ENCODE results near the gene KLK10.

KLK10 gene, protein sequence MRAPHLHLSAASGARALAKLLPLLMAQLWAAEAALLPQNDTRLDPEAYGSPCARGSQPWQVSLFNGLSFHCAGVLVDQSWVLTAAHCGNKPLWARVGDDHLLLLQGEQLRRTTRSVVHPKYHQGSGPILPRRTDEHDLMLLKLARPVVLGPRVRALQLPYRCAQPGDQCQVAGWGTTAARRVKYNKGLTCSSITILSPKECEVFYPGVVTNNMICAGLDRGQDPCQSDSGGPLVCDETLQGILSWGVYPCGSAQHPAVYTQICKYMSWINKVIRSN

GRCh38 chr19:51019544-51019925 lies at the start of gene KLK10:
KLK10 (minus strand) TSS chr19:51019709; CDS start chr19:51019130, 579 bp downstream.
- no peak for DNase-seq (ENCODE audit: low read depth)

DNA sequence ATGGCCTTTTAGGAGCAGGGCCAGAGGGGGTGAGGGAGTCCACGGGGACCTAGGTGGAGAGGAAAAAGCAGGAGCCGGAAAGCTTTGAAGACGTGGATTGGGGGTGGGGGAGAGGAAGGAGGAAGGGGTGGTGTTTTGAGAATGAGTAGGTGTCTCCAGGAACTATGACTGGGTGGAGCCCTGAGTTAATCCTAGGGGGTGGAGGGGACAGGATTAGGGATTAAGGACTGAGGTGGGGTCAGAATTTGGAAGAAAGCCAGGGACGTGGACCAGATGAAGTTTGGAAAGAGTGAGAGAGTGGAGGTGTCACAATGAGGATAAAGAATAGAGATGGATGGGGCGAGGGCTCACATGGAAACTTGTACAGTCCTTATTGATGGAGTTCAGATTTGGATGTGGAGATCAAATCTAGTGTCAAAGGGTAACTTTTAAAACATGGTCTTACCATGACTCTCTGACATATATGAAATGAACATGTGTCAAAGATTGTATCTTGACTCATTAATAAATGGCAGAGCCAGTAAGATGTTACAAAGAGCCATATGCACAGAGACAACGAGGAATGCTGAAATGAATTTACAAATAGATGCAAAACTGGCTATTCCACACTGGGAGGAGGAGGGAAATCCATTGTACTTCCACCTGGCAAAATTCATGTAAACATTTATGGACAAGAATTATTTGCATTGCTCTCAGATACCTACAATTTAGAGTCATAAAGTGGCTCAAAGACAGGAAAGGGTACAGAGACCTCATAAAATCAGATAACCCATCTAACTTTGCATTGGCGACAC lies 47.1 kb upstream of the KLK10 start:
- no peak for DNase-seq (ENCODE audit: low read depth)

DNA sequence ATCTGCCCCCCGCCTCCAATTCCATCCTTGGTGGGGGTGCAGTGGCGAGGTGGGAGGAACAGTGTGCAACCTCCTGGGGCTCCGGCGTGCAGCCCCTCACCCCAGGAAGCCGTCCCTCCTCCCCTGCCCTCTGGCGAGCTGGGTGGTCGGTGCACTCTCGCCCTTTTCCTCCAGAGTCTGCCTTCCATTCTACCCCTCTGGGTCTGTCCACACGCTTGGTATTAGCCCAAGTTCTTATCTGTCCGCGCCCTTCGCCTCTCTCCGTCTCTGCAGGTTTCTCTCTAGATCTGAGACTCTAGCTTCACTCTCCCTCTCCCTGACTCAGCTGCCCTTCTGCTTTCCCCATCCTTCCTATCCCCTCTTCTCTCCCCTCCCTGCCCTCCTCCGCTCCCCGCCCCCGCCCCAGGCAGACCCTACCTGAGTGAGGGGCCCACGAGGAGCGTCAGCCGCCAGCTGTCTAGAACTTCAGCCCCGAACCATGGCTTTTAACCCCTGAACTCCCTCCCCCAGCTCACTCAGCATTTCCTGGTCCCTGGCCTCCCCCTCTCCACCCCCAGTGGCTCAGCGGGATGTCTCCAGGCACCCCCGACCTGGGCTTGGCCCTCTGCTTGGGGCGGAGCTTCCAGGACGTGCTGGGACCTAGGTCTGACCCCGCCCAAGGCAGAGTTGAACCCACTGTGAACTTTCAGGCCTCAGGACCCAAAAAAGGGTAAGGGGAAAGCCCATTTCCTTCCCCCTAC lies 45.9 kb upstream of the KLK10 start:
- no peak for DNase-seq (ENCODE audit: low read depth)

DNA sequence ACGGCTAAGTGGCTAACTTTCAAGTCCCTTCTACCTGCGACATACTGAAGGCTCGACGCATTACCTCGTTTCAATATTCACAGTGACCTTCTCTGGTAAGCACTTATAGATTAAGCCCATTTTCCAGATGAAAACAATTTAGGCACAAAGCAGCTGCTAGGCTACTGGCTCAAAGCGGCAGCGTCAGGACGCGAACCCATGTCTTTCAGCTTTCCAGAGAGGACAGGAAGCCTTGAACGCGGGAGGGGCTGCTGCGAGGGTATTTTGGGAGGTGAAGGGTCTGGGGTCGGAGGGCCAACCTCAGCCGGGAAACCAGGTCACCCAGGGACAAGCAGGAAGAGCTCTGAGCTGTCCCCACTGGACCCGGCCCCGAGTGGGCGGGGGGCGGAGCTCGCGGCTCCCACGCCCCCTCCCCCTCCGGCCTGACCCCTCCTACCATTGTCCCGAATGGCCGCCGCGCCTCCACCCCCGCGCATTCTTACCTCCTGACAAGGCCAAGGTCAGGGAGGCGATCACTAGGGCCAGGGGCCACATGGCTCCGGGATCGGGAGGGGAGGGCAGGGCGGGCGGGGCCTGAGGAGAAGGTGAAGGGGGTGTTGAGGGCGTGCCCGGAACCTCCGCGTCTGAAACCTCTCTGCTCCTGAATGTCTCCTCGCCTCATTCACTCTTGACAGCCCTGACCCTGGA lies 45.2 kb upstream of the KLK10 start, which contains the start of gene KLK13:
TSS of gene KLK13 (minus strand) at position 559 of the 687 bp plus-strand sequence. CDS start at position 534, 25 bp downstream.
- no peak for DNase-seq (ENCODE audit: low read depth)

GRCh38 chr19:51063664-51064063 lies 44.2 kb upstream of the KLK10 start:
- no peak for DNase-seq (ENCODE audit: low read depth)

GRCh38 chr19:51060973-51061372 lies 41.5 kb upstream of the KLK10 start:
- DNase-seq (ENCODE audit: low read depth), result no peak

DNA sequence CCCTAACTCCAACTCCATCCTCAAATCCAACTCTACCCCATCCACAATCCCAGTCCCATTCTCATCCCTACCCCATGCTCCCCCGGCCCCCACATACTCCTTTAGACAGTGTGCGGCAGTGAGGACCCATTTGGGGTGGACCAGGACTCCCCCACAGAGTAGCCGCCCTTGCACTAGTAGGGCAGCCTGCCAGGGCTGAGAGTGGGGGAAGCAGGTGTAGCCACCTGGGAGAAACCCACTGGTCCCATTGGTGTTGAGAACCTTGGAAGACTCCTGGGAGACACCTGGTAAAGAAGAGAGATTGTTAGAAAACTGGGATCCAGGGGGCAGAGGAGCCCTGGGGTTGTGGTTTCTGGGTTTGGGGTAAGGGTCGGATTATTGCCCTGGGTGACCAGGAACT lies 40.8 kb upstream of the KLK10 start:
- no peak for DNase-seq (ENCODE audit: low read depth)

GRCh38 chr19:51059715-51060114 lies 40.2 kb upstream of the KLK10 start:
- DNase-seq (ENCODE audit: low read depth), result no peak

- no peak for DNase-seq (ENCODE audit: low read depth)
These were observed 36.4 kb upstream of the KLK10 start for GRCh38 chr19:51055866-51056265.

DNA sequence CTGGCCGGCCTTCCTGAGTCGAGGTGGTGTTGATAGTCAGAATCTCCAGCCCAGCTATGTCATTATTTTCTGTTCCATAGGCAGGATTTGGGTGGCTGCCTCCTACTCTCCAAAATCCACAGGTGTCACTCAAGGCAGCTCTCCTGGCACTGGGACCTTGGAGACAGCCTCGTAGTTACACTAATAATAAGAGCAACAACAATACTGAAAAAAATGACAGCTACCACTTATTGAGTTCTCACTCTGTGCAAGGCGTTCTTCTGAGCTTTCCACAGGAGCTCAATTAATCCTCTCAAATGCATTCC lies 27.5 kb upstream of the KLK10 start:
- no peak for DNase-seq (ENCODE audit: low read depth)

GRCh38 chr19:51044327-51044726 lies 24.8 kb upstream of the KLK10 start:
- DNase-seq (ENCODE audit: low read depth), result no peak

GRCh38 chr19:51043497-51043896 lies 24.0 kb upstream of the KLK10 start:
- no peak for DNase-seq (ENCODE audit: low read depth)

- no peak for DNase-seq (ENCODE audit: low read depth)
These were observed 20.6 kb upstream of the KLK10 start for GRCh38 chr19:51040151-51040550.

DNA sequence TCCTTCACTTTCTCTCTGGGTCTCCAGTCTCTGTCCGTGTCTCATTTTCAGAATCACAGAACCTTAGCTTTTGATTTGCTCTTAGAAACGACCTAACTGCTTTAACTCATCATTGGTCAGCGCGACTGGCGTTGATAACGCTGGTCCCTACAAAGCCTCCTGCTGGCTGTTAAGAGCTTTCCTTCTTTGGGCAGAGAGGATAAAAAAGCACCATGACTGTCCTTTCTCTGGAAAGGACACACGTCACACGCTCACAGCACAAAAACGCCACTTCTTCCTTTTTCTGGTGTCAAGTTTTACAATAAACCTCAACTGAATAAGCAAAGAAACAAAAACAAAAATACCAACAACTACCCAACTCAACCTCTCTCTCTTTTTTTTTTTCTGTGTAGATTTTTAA lies 17.0 kb upstream of the KLK10 start:
- no peak for DNase-seq (ENCODE audit: low read depth)

DNA sequence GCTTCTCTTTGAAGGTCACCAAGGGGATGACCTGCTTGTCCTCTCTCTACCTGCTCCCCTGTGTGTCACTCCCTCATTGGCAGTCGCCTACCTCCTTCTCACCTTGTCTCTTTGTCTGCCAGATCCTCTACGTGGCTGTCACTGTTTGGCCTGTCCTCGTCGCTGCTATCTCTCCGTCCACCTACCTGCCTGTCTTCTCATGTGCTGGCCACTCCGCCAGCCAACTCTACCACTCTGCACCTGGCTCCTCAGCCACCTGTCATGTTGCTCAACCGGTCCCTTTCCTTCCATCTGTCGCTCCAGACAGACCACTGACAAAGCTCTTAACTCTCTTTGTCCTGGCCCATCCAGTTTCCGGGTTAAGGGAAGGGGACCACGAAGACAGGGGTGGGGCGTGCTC lies 15.2 kb upstream of the KLK10 start, which contains the start of gene KLK12:
TSS of gene KLK12 (minus strand) at position 299 of the 400 bp plus-strand sequence. CDS start 381 bp downstream, outside the sequence.
- DNase-seq (ENCODE audit: low read depth), result no peak

DNA sequence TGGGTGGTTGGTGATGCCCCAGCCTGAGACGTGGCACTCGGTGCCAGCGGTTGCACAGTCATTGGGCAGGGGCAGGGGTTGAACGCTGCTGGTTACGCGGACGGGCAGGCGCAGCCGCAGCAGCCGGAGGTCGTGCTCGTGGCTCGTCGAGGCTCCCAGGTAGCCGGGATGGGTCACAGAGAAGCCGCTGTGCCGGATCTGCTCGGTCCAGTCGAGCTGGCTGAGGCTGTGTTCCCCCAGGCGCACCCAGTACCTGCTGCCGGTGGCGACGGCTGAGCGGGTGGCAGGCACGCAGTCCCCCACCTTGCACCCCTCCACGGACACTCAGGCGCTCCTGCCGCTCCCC lies 12.3 kb upstream of the KLK10 start:
- no peak for DNase-seq (ENCODE audit: low read depth)

DNA sequence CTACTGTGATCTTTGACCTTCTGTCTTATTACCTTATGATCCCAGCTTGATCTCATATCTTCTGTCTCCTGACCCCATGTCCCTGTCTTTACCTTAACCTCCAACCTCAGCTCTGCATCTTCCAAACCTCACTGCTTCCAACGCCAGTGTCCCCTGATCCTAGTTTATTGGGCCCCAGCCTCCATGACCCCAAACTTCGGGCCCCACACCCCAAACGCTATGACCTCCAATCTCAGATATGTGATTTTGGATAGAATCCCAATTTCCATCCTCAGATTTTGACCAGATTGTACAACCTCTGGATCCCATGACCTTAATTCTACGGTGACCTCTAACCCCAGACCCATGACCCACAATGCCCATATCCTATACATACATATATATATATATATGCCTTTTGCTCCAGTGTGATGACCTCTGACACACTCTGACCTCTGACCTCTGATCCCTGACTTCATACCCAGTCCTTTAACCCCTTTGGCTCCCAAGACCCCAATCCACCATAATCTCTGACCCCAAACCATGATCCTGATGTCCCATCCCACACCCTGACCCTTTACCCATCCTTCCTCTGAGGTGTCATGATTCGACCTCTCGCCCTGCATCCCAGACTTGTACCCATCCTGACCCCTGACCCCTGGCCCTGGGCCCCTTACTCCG lies 11.8 kb upstream of the KLK10 start:
- no peak for DNase-seq (ENCODE audit: low read depth)

DNA sequence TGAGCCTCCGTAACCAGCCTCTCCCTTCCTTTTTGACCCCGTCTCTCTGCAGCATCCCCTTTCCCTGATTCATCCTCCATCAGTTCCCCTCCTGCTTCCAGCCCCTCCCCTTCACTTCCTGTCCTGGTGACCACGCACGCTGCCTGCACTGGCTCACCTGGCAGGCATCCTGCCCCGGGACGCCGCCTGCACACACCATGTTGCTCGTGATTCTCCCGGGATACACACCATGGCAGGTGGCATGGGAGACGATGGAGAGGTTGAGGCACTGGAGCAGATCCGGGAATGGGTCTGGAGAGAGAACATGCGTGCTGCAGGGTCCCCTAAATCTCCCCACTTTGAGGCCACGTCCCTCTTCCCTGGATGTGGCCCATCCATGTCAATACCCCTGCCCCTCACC lies 11.1 kb upstream of the KLK10 start:
- DNase-seq (ENCODE audit: low read depth), result no peak

DNA sequence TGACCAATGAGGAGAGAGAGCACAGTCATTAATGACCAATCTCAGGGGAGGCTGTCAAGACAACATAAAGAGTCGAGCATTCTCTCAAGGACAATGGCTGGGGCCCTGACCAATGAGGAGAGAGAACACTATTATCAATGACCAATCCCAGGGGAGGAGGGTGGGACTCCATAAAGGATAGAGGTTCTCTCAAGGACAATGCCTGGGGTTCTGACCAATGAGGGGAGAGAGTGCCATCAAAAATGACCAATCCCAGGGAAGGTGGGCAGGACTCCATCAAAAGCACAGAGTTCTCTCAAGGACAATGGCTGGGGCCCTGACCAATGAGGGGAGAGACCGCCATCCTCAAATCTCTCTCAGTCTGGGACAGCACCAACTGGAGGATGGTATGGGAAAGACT lies 10.2 kb upstream of the KLK10 start:
- DNase-seq (ENCODE audit: low read depth), result no peak

DNA sequence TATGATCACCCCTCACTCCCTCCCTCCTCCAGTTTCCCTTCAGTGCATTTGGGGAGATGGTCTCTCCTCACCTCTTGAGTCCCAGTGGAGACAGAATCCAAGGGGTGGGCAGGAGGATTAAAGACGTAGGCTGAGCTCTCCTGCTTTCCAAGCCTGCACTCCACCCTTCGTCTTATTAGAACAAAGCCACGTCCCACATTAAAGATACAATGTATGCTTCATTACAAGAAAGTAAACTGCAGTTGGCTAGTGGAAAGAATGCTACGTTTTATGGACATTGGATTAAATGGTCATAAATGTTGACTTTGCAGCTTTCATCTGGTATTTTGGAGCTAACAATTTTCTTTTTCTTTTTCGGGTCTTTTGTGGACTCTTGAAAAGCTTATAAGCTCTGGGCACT lies 8.4 kb upstream of the KLK10 start:
- no peak for DNase-seq (ENCODE audit: low read depth)

DNA sequence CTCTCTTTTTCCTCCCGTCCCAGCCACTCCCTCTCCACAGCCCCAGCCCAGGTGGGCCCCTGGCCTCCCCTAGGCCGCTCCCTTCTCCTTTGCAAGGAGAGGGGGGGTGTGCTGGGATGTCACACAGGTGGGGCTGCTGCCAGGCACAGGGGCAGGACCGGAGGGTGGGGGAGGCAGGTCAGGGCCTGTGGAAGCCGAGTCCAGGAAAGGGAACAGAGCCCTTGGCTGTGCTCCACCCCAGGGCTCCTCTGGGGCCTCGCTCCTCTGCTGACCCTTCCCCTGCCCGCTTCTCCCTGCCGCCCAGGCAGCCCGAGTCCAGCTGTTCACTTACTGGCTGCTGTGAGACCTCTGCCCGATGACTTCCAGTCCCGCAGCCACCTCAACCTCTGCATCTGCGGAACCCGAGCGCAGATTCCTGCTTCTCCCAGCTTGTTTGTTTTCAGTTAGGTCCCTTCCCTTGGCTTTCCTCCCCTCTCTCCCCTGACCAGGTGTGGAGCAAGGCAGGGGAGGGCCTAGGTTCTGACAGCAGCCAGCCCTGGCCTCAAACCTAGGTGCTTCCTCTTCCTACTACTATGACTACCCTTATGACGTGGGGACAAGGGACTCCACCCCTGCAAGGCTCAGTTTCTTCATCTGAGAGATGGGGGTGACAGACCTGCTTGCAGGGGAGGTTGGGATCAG lies 7.8 kb upstream of the KLK10 start:
- DNase-seq (ENCODE audit: low read depth), result no peak

- DNase-seq (ENCODE audit: low read depth), result no peak
These were observed 7.0 kb upstream of the KLK10 start, which contains the start of gene KLK11 for GRCh38 chr19:51026554-51026831. KLK11 (minus strand) TSS chr19:51026616; CDS start chr19:51025631, 985 bp downstream.
